H9 (cell line): Measurements from ENCODE around the gene MYOZ3. TPM values are rescaled to one million over a fixed set of nuclear protein-coding genes. Genes with fewer than 3 reads are reported as not detected.

Experiments
- DNase-seq: peaks from one replicate; pipeline ENCODE4 v3.0.0-alpha.2; 2017
- H2AFZ ChIP-seq: one replicate; pipeline ENCODE4 v1.6.1; 2013; ENCODE audit warnings: mild to moderate bottlenecking, low read length, control low read depth, moderate library complexity
- H2AK5ac ChIP-seq: 2 replicates; pipeline ENCODE4 v1.6.1; 2013; ENCODE audit warnings: low read length, control low read depth, mixed read lengths; ENCODE audit not compliant: insufficient read length
- H2BK120ac ChIP-seq: one replicate; pipeline ENCODE4 v1.6.1; 2013; ENCODE audit warnings: low read depth, mild to moderate bottlenecking, low read length, control low read depth, inconsistent platforms; ENCODE audit not compliant: poor library complexity, severe bottlenecking
- H2BK12ac ChIP-seq: 2 replicates; pipeline ENCODE4 v1.6.1; 2013; ENCODE audit warnings: low read length, control low read depth, mixed read lengths, low read depth; ENCODE audit not compliant: insufficient read length
- H2BK15ac ChIP-seq: 2 replicates; pipeline ENCODE4 v1.6.1; 2013; ENCODE audit warnings: low read depth, low read length, control low read depth
- H2BK20ac ChIP-seq: one replicate; pipeline ENCODE4 v1.6.1; 2013; ENCODE audit warnings: low read depth, mild to moderate bottlenecking, low read length, control low read depth, inconsistent platforms; ENCODE audit not compliant: poor library complexity, severe bottlenecking
- H2BK5ac ChIP-seq: 2 replicates; pipeline ENCODE4 v1.6.1; 2013; ENCODE audit warnings: low read length, control low read depth, mixed read lengths; ENCODE audit not compliant: insufficient read length
- H3K14ac ChIP-seq: 2 replicates; pipeline ENCODE4 v1.6.1; 2013; ENCODE audit warnings: low read length, control low read depth; ENCODE audit not compliant: insufficient read depth
- H3K18ac ChIP-seq: 2 replicates; pipeline ENCODE4 v1.6.1; 2013; ENCODE audit warnings: low read depth, mild to moderate bottlenecking, mixed read lengths, low read length, control low read depth; ENCODE audit not compliant: insufficient read length
- H3K23ac ChIP-seq: 2 replicates; pipeline ENCODE4 v1.6.1; 2013; ENCODE audit warnings: low read length, control low read depth, mixed read lengths, low read depth; ENCODE audit not compliant: insufficient read length
- H3K23me2 ChIP-seq: 2 replicates; pipeline ENCODE4 v1.6.1; 2013; ENCODE audit warnings: low read depth, mild to moderate bottlenecking, mixed read lengths, low read length, control low read depth; ENCODE audit not compliant: insufficient read length, poor library complexity, severe bottlenecking
- H3K27ac ChIP-seq: 2 replicates; pipeline ENCODE4 v1.5.1; 2013; ENCODE audit warnings: low read length, control low read depth, mixed read lengths, low read depth; ENCODE audit not compliant: insufficient read length
- H3K27me3 ChIP-seq: 2 replicates; pipeline ENCODE4 v1.6.1; 2013; ENCODE audit warnings: low read length, control low read depth, inconsistent platforms; ENCODE audit not compliant: insufficient read depth
- H3K4ac ChIP-seq: 2 replicates; pipeline ENCODE4 v1.6.1; 2013; ENCODE audit warnings: low read depth, mild to moderate bottlenecking, control low read depth, inconsistent platforms, low read length, moderate library complexity
- H3K4me1 ChIP-seq: 2 replicates; pipeline ENCODE4 v1.6.1; 2013; ENCODE audit warnings: low read length, control low read depth, inconsistent platforms; ENCODE audit not compliant: insufficient read depth
- H3K4me2 ChIP-seq: 2 replicates; pipeline ENCODE4 v1.6.1; 2013; ENCODE audit warnings: low read length, control low read depth, mixed read lengths; ENCODE audit not compliant: insufficient read length, insufficient read depth
- H3K56ac ChIP-seq: 2 replicates; pipeline ENCODE4 v1.6.1; 2013; ENCODE audit warnings: low read depth, mild to moderate bottlenecking, mixed read lengths, low read length, control low read depth; ENCODE audit not compliant: insufficient read length
- H3K79me1 ChIP-seq: 2 replicates; pipeline ENCODE4 v1.6.1; 2013; ENCODE audit warnings: low read depth, mild to moderate bottlenecking, moderate library complexity, low read length, control low read depth, inconsistent platforms; ENCODE audit not compliant: insufficient read depth, poor library complexity, severe bottlenecking
- H3K79me2 ChIP-seq: 2 replicates; pipeline ENCODE4 v1.6.1; 2013; ENCODE audit warnings: low read length, control low read depth, inconsistent platforms; ENCODE audit not compliant: insufficient read depth
- H3K9ac ChIP-seq: 2 replicates; pipeline ENCODE4 v1.6.1; 2013; ENCODE audit warnings: low read length, control low read depth, mixed read lengths; ENCODE audit not compliant: insufficient read length; ENCODE audit errors: extremely low read depth
- H3K9me3 ChIP-seq: one replicate; pipeline ENCODE4 v1.6.1; 2013; ENCODE audit warnings: low read depth, low read length, inconsistent platforms; ENCODE audit not compliant: control insufficient read depth
- H3T11ph ChIP-seq: one replicate; pipeline ENCODE4 v1.6.1; 2013; ENCODE audit warnings: mild to moderate bottlenecking, low read length, control low read depth, inconsistent platforms
- H4K20me1 ChIP-seq: one replicate; pipeline ENCODE4 v1.6.1; 2013; ENCODE audit not compliant: control insufficient read depth, insufficient read length, insufficient read depth
- H4K5ac ChIP-seq: 2 replicates; pipeline ENCODE4 v1.6.1; 2013; ENCODE audit warnings: low read depth, mild to moderate bottlenecking, mixed read lengths, low read length, control low read depth; ENCODE audit not compliant: insufficient read length
- H4K8ac ChIP-seq: replicated peaks from 2 replicates; pipeline ENCODE4 v1.6.1; 2013; ENCODE audit warnings: low read length, control low read depth, mixed read lengths, low read depth; ENCODE audit not compliant: insufficient read length
- H4K91ac ChIP-seq: 2 replicates; pipeline ENCODE4 v1.6.1; 2013; ENCODE audit warnings: low read depth, mild to moderate bottlenecking, moderate library complexity, mixed read lengths, low read length, control low read depth; ENCODE audit not compliant: insufficient read length
- H3K27ac Mint-ChIP-seq, 3 experiments: 2 replicates in 2 of 3; 3 replicates in 1 of 3; pipeline ENCODE4 v1.8.0; 2020 to 2021; ENCODE audit warnings: mixed read lengths in 3 of 3, mild to moderate bottlenecking in 1 of 3, moderate library complexity in 1 of 3
- H3K27me3 Mint-ChIP-seq: 2 replicates; pipeline ENCODE4 v1.8.0; 2021; ENCODE audit warnings: low read depth, mild to moderate bottlenecking, moderate library complexity, mixed read lengths
- H3K36me3 Mint-ChIP-seq, 3 experiments: 2 replicates in 2 of 3; 3 replicates in 1 of 3; pipeline ENCODE4 v1.8.0; 2020 to 2021; ENCODE audit warnings: low read depth in 3 of 3, mixed read lengths in 3 of 3; ENCODE audit not compliant: insufficient read depth in 1 of 3
- H3K4me1 Mint-ChIP-seq, 2 experiments: 2 replicates each; pipeline ENCODE4 v1.8.0; 2020; ENCODE audit warnings: mixed read lengths in 2 of 2
- H3K4me3 Mint-ChIP-seq, 2 experiments: 2 replicates in 1 of 2; 3 replicates in 1 of 2; pipeline ENCODE4 v1.8.0; 2020 to 2021; ENCODE audit warnings: mild to moderate bottlenecking in 2 of 2, mixed read lengths in 2 of 2, moderate library complexity in 1 of 2
- H3K9me3 Mint-ChIP-seq, 2 experiments: 2 replicates in 1 of 2; 3 replicates in 1 of 2; pipeline ENCODE4 v1.8.0; 2020; ENCODE audit warnings: mild to moderate bottlenecking in 2 of 2, mixed read lengths in 2 of 2, moderate library complexity in 1 of 2
- WGBS: extraction: QIAGEN DNeasy Blood & Tissue Kit; methylation state at CpG from one replicate; pipeline ENCODE4 v1.1.7; 2013; ENCODE audit warnings: missing lambda C conversion rate, low lambda C conversion rate, mixed read lengths; ENCODE audit not compliant: insufficient read length; ENCODE audit errors: extremely low coverage; 5-methylcytosine and 5-hydroxymethylcytosine counted together
- total RNA-seq: library from RNA; stranded (reverse); gene quantifications from 2 replicates; pipeline ENCODE4 v1.2.1, GENCODE V29; 2021
- TF ChIP-seq, protein P1 (sequence below): fragments of 200-600 bp; sonication (generic); conservative IDR thresholded peaks from 3 replicates; pipeline ENCODE4 v1.8.0; 2021; ENCODE audit warnings: antibody characterized with exemption, mild to moderate bottlenecking

MYOZ3 gene
- total RNA-seq, 1 experiment from 2014 or later, result 18.1 TPM

DNA sequence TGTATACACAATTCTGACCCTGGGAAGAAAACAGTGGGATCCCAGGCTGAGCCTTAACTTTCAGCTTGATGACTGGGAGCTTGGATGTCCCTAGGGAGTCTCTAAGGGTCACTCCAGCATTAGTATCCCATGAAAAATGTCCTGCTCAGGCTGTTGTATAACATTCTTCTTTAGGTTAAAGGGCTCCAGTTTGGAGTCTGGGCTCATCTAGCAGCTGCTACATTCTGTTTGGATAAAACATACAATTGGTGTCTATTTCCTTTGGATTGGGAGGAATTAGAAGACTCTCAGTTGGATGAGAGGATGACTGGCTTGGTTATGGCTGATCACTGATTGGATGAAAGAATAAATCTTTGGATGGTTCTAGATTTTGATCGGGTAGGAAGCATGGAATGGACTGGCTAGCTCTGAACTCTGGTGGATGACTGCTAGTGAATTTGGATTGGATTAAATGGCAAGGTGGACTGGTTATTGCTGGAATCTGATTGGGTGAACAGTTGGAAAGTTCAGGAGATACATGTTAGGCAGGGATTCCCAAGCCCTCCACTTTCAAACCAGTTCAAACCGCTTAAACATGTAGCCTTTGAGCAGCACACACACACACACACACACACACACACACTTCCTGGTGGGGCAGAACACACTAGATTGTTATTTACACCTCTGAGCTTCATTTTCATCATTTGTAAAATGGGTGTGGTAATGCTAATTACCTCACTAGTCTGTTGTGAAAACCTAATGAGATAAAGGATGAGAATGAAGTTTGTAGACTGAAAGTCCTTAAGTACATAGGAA lies 7.1 kb upstream of the MYOZ3 start:
- H3K18ac ChIP-seq, result no peak overlapping the region
- H4K20me1 ChIP-seq, result no peaks in the 10 kb centered on the region
- peaks cover 4% of the 10 kb centered on the region for H3K23me2 ChIP-seq
- H2BK20ac ChIP-seq, result no peak overlapping the region
- H2BK120ac ChIP-seq, result no peak overlapping the region
- H3K9me3 Mint-ChIP-seq, result no peaks in the 10 kb centered on the region
- no peaks in the 10 kb centered on the region for H3K79me2 ChIP-seq
- DNase-seq, result no peak
- H2BK12ac ChIP-seq, result no peak overlapping the region
- H3K4me1 Mint-ChIP-seq, result peaks cover 21 to 45% of the 10 kb centered on the region in 2 experiments
- no CpG with 5 or more reads among the region's 2 CpGs for WGBS
- H3K4me2 ChIP-seq, result no peak overlapping the region
- no peak overlapping the region for H2BK15ac ChIP-seq
- H3K27ac ChIP-seq, result no peak overlapping the region
- no peaks in the 10 kb centered on the region; a peak in 1 of 7 replicates for H3K36me3 Mint-ChIP-seq
- H3K27ac Mint-ChIP-seq, result no peak overlapping the region
- no peak overlapping the region for H3K23ac ChIP-seq
- H2BK5ac ChIP-seq, result no peak overlapping the region
- H4K8ac ChIP-seq, result no peak overlapping the region
- H2AFZ ChIP-seq, result no peak overlapping the region
- H3K4ac ChIP-seq, result no peak overlapping the region
- no peak overlapping the region for H4K91ac ChIP-seq
- H3K27me3 ChIP-seq, result no peaks in the 10 kb centered on the region; the same call in 1 of the 2 replicates
- H3K79me1 ChIP-seq, result no peaks in the 10 kb centered on the region
- no peak overlapping the region for H4K5ac ChIP-seq
- TF ChIP-seq, protein P1, sequence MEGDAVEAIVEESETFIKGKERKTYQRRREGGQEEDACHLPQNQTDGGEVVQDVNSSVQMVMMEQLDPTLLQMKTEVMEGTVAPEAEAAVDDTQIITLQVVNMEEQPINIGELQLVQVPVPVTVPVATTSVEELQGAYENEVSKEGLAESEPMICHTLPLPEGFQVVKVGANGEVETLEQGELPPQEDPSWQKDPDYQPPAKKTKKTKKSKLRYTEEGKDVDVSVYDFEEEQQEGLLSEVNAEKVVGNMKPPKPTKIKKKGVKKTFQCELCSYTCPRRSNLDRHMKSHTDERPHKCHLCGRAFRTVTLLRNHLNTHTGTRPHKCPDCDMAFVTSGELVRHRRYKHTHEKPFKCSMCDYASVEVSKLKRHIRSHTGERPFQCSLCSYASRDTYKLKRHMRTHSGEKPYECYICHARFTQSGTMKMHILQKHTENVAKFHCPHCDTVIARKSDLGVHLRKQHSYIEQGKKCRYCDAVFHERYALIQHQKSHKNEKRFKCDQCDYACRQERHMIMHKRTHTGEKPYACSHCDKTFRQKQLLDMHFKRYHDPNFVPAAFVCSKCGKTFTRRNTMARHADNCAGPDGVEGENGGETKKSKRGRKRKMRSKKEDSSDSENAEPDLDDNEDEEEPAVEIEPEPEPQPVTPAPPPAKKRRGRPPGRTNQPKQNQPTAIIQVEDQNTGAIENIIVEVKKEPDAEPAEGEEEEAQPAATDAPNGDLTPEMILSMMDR, result no peak
- H3K9ac ChIP-seq, result no peak overlapping the region
- no peak overlapping the region for H3K56ac ChIP-seq
- H3K4me1 ChIP-seq, result no peaks in the 10 kb centered on the region
- no peak overlapping the region for H3K14ac ChIP-seq
- H3K4me3 Mint-ChIP-seq, result no peak overlapping the region
- H3K9me3 ChIP-seq, result no peaks in the 10 kb centered on the region
- H2AK5ac ChIP-seq, result no peak overlapping the region
- no peak overlapping the region for H3T11ph ChIP-seq
- peaks cover 17% of the 10 kb centered on the region for H3K27me3 Mint-ChIP-seq
